GM19324 (cell line): ENCODE measurements around the gene GABRG3.

Source experiments
- ATAC-seq: cut with Tn5 transposase; IDR thresholded peaks from one replicate; pipeline ENCODE4 v1.9.1; 2021; ENCODE audit warnings: mild to moderate bottlenecking, moderate library complexity; ENCODE audit not compliant: unreplicated experiment, low FRiP score

Gene GABRG3

GRCh38 chr15:26970712-26971210 is at the start of gene GABRG3:
TSS of gene GABRG3 (plus strand) at chr15:26971181.
- ATAC-seq = no peak

- ATAC-seq = no peak
These were observed 49.5 kb upstream of the GABRG3 start for GRCh38 chr15:26921433-26921832.

- no peak for ATAC-seq
These were observed 44.9 kb upstream of the GABRG3 start for GRCh38 chr15:26926081-26926480.

- ATAC-seq = no peak
These were observed 42.9 kb upstream of the GABRG3 start for GRCh38 chr15:26928051-26928450.

GRCh38 chr15:26929588-26929987 is 41.4 kb upstream of the GABRG3 start:
- ATAC-seq = no peak

GRCh38 chr15:26934848-26935247 is 36.1 kb upstream of the GABRG3 start:
- no peak for ATAC-seq

GRCh38 chr15:26935322-26935721 is 35.7 kb upstream of the GABRG3 start:
- no peak for ATAC-seq

- no peak for ATAC-seq
These were observed 34.5 kb upstream of the GABRG3 start for GRCh38 chr15:26936502-26936901.

GRCh38 chr15:26937134-26937533 is 33.8 kb upstream of the GABRG3 start:
- ATAC-seq = no peak

GRCh38 chr15:26939398-26939797 is 31.6 kb upstream of the GABRG3 start:
- ATAC-seq = no peak

- ATAC-seq = no peak
These were observed 29.5 kb upstream of the GABRG3 start for GRCh38 chr15:26941489-26941888.

- ATAC-seq = no peak
These were observed 27.1 kb upstream of the GABRG3 start for GRCh38 chr15:26943866-26944265.

GRCh38 chr15:26945046-26945445 is 25.9 kb upstream of the GABRG3 start:
- ATAC-seq = no peak

GRCh38 chr15:26950001-26950400 is 21.0 kb upstream of the GABRG3 start:
- no peak for ATAC-seq

- ATAC-seq = no peak
These were observed 16.6 kb upstream of the GABRG3 start for GRCh38 chr15:26954403-26954802.

GRCh38 chr15:26967719-26968269 is 3.2 kb upstream of the GABRG3 start:
- no peak for ATAC-seq

GRCh38 chr15:26968806-26969205 is 2.2 kb upstream of the GABRG3 start:
- no peak for ATAC-seq

GRCh38 chr15:26971271-26972018 is 464 bp downstream of the GABRG3 start:
- ATAC-seq = no peak

- no peak for ATAC-seq
These were observed 1.7 kb downstream of the GABRG3 start for GRCh38 chr15:26972636-26973035.

GRCh38 chr15:26974120-26974780 is 3.3 kb downstream of the GABRG3 start:
- ATAC-seq = no peak

- ATAC-seq = no peak
These were observed 10.5 kb downstream of the GABRG3 start for GRCh38 chr15:26981492-26981891.

GRCh38 chr15:26983822-26984221 is 12.8 kb downstream of the GABRG3 start:
- no peak for ATAC-seq
